GM21526 (cell line): ENCODE results near the gene GRHL1.
"Not testable (repeated sequence)": the region's sequence is repeated elsewhere in the genome, so short reads cannot be mapped to it uniquely, and the experiment has no call there.

Experiments
- ATAC-seq: cut with Tn5 transposase; IDR thresholded peaks from one replicate; pipeline ENCODE4 v1.9.1; 2021; ENCODE audit warnings: moderate library complexity; ENCODE audit not compliant: unreplicated experiment, low FRiP score

The GRHL1 gene

GRCh38 chr2:10019602-10020400 is 68.3 kb downstream of the GRHL1 start:
- ATAC-seq: no peak

- ATAC-seq: no peak
These were observed 70.5 kb downstream of the GRHL1 start for GRCh38 chr2:10022041-10022421.

- no peak for ATAC-seq
These were observed 71.0 kb downstream of the GRHL1 start for GRCh38 chr2:10022445-10022844.

GRCh38 chr2:10022966-10023662 is 71.6 kb downstream of the GRHL1 start:
- ATAC-seq: no peak

- no peak for ATAC-seq
These were observed 75.6 kb downstream of the GRHL1 start for GRCh38 chr2:10026940-10027569.

- no peak for ATAC-seq
These were observed 76.3 kb downstream of the GRHL1 start for GRCh38 chr2:10027660-10028330.

GRCh38 chr2:10028407-10028987 is 77.0 kb downstream of the GRHL1 start:
- ATAC-seq: no peak

GRCh38 chr2:10028988-10029874 is 77.7 kb downstream of the GRHL1 start:
- ATAC-seq: peak; percentile 58

- ATAC-seq: no peak
These were observed 78.4 kb downstream of the GRHL1 start for GRCh38 chr2:10029875-10030223.

- ATAC-seq: no peak
These were observed 78.8 kb downstream of the GRHL1 start for GRCh38 chr2:10030311-10030736.

GRCh38 chr2:10030798-10031197 is 79.3 kb downstream of the GRHL1 start:
- not testable (repeated sequence) for ATAC-seq

GRCh38 chr2:10031886-10032745 is 80.6 kb downstream of the GRHL1 start:
- no peak for ATAC-seq

- ATAC-seq: no peak
These were observed 81.2 kb downstream of the GRHL1 start for GRCh38 chr2:10032746-10033105.

- no peak for ATAC-seq
These were observed 81.9 kb downstream of the GRHL1 start for GRCh38 chr2:10033251-10034006.

- no peak for ATAC-seq
These were observed 83.0 kb downstream of the GRHL1 start for GRCh38 chr2:10034333-10035052.

GRCh38 chr2:10035053-10035422 is 83.5 kb downstream of the GRHL1 start:
- no peak for ATAC-seq

- ATAC-seq: no peak
These were observed 84.1 kb downstream of the GRHL1 start for GRCh38 chr2:10035633-10036032.
